ENCODE data around the gene ENPP6. TPM values are rescaled to one million over a fixed set of nuclear protein-coding genes. Genes with fewer than 3 reads are reported as not detected.

The ENPP6 gene
- total and polyA plus RNA-seq, 2 of the 13 experiments (the other 11 are each of a cell fraction or from before 2014, with no cell fraction given) = not detected

DNA sequence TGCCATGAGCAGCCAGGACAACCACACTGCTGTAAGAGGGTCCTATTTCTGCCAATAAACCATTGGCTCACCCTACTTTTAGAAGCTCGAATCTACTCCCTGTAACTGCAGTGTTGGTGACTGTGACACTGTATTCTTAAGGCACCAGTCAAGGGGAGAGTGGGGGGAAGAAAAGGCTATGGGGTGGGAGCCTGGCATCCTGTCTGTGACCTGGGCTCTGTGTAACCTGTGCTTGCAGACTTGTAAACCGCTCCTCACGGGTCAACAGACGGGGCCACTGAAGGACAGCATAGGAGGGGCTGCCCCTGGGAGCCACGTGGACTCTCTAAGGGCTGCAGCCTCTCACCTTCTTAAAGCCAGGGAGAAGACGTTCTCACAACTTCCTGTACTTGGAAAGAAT is 42.2 kb upstream of the ENPP6 start:
- no peaks in the 10 kb centered on the region for H3K36me3 ChIP-seq (replicated peaks in 1 of 2; ENCODE audit: control insufficient read depth in 1 of 2, insufficient read depth in 2 of 2, low read length in 2 of 2)
- H3K4me1 ChIP-seq (ENCODE audit: insufficient read depth, low read length) = no peaks in the 10 kb centered on the region
- H3K27ac ChIP-seq (ENCODE audit: extremely low read length, insufficient read depth, low read length) = no peak overlapping the region
- H3K27me3 ChIP-seq (ENCODE audit: control insufficient read depth in 1 of 2, insufficient read depth in 2 of 2, low read length in 2 of 2) = peaks cover 3 to 18% of the 10 kb centered on the region in 2 experiments; a peak in 2 of 5 replicates
- no peak overlapping the region for H3K9ac ChIP-seq (ENCODE audit: insufficient read depth, low read depth, low read length)
- H4K20me1 ChIP-seq (ENCODE audit: insufficient read depth, low read length) = no peaks in the 10 kb centered on the region
- no peak overlapping the region for H3K4me2 ChIP-seq (ENCODE audit: low read depth, low read length)
- no peaks in the 10 kb centered on the region for H3K79me2 ChIP-seq (ENCODE audit: insufficient read depth, low read length)
- ATAC-seq (no peak), DNase-seq (ENCODE audit: low spot score) (no peak), FAIRE-seq (no peak)
- intact Hi-C loops (cut with micrococcal nuclease; ENCODE audit: unreplicated experiment) = loop anchor here (10.0 kb wide), 2 partner anchors 385 to 475 kb away; partner anchors contain the start of genes CASP3, CENPU and PRIMPOL
- no peak for TF ChIP-seq ZNF136 (CRISPR knock-in tag; IDR thresholded peaks at IDR 0.05; ENCODE audit: low read depth)
- TF ChIP-seq FOXA3 (CRISPR knock-in tag; IDR thresholded peaks at IDR 0.05) = no peak
- no peak for TF ChIP-seq ZNF607 (CRISPR knock-in tag; IDR thresholded peaks at IDR 0.05; ENCODE audit: borderline replicate concordance)
- TF ChIP-seq, protein P1, sequence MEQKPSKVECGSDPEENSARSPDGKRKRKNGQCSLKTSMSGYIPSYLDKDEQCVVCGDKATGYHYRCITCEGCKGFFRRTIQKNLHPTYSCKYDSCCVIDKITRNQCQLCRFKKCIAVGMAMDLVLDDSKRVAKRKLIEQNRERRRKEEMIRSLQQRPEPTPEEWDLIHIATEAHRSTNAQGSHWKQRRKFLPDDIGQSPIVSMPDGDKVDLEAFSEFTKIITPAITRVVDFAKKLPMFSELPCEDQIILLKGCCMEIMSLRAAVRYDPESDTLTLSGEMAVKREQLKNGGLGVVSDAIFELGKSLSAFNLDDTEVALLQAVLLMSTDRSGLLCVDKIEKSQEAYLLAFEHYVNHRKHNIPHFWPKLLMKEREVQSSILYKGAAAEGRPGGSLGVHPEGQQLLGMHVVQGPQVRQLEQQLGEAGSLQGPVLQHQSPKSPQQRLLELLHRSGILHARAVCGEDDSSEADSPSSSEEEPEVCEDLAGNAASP (CRISPR knock-in tag; IDR thresholded peaks at IDR 0.05; ENCODE audit: borderline replicate concordance) = no peak
- TF ChIP-seq, protein P2, sequence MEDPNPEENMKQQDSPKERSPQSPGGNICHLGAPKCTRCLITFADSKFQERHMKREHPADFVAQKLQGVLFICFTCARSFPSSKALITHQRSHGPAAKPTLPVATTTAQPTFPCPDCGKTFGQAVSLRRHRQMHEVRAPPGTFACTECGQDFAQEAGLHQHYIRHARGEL (CRISPR knock-in tag; IDR thresholded peaks at IDR 0.05) = no peak
- H3K9me3 ChIP-seq (ENCODE audit: low read length) = no peaks in the 10 kb centered on the region
- no TSS peak for BruUV-seq (replicated peaks)
- CTCF ChIA-PET (ENCODE audit: low intra/inter-chr PET ratio, low total read pairs) = no interaction called here
- POLR2A ChIA-PET = no interaction called here
- H2AFZ ChIP-seq (ENCODE audit: low read length) = no peak overlapping the region
- no peak overlapping the region for H3K4me3 ChIP-seq (replicated peaks in 1 of 3; ENCODE audit: insufficient read depth in 1 of 3, low read depth in 2 of 3, low read length in 3 of 3)
- in situ Hi-C loops (cut with HindIII; ENCODE audit: extremely low pct_ligation_motif_present, low pct_unique_long_range_greater_than_20kb) = no loop called here
- 0% methylated on average over 5 of the region's 6 CpGs for WGBS (ENCODE audit: low lambda C conversion rate)

DNA sequence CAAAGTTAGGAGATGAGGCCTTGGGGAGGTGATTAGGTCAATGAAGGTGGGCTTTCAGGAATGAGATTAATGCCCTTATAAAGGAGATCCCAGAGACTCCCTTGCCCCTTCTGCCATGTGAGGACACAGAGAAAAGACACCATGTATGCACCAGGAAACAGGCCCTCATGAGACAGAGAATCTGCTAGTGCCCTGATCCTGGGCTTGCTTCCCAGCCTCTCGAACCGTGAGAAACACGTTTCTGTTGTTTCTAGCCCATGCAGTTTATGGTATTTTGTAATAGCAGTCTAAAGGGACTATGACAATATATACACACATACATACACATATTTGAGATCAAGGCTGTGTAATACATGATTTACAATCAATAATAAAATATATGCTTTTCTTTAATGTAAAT is 41.4 kb upstream of the ENPP6 start:
- no peak overlapping the region for H3K9ac ChIP-seq (ENCODE audit: insufficient read depth, low read depth, low read length)
- H3K4me2 ChIP-seq (ENCODE audit: low read depth, low read length) = no peak overlapping the region
- no peaks in the 10 kb centered on the region for H3K36me3 ChIP-seq (replicated peaks in 1 of 2; ENCODE audit: control insufficient read depth in 1 of 2, insufficient read depth in 2 of 2, low read length in 2 of 2)
- DNase-seq (ENCODE audit: low spot score) = no peak
- H3K4me3 ChIP-seq (replicated peaks in 1 of 3; ENCODE audit: insufficient read depth in 1 of 3, low read depth in 2 of 3, low read length in 3 of 3) = no peak overlapping the region
- BruUV-seq (replicated peaks) = no TSS peak
- ChIA-PET POLR2A (no interaction called here), CTCF (ENCODE audit: low intra/inter-chr PET ratio, low total read pairs) (no interaction called here)
- FAIRE-seq = no peak
- H3K27ac ChIP-seq (ENCODE audit: extremely low read length, insufficient read depth, low read length) = no peak overlapping the region
- no peaks in the 10 kb centered on the region for H3K79me2 ChIP-seq (ENCODE audit: insufficient read depth, low read length)
- H2AFZ ChIP-seq (ENCODE audit: low read length) = no peak overlapping the region
- H4K20me1 ChIP-seq (ENCODE audit: insufficient read depth, low read length) = no peaks in the 10 kb centered on the region
- H3K27me3 ChIP-seq (ENCODE audit: control insufficient read depth in 1 of 2, insufficient read depth in 2 of 2, low read length in 2 of 2) = peaks cover 3 to 18% of the 10 kb centered on the region in 2 experiments; a peak in 2 of 5 replicates
- in situ Hi-C loops (cut with HindIII; ENCODE audit: extremely low pct_ligation_motif_present, low pct_unique_long_range_greater_than_20kb) (no loop called here), intact Hi-C loops (cut with micrococcal nuclease; ENCODE audit: unreplicated experiment) (no loop called here)
- no peak for ATAC-seq
- WGBS (ENCODE audit: low lambda C conversion rate) = 2% methylated on average over 3 of the region's 3 CpGs
- TF ChIP-seq LCORL (IDR thresholded peaks at IDR 0.05) (no peak), LCORL (CRISPR knock-in tag; IDR thresholded peaks at IDR 0.05) (no peak), U2AF2 (IDR thresholded peaks at IDR 0.05; ENCODE audit: low read depth, low read length) (no peak)
- no peaks in the 10 kb centered on the region for H3K9me3 ChIP-seq (ENCODE audit: low read length)
- H3K4me1 ChIP-seq (ENCODE audit: insufficient read depth, low read length) = no peaks in the 10 kb centered on the region

Measured in HepG2 (cell line).